SK-N-SH (cell line): ENCODE data around the gene GPX1. TPM values are rescaled to one million over a fixed set of nuclear protein-coding genes. Genes with fewer than 3 reads are reported as not detected.

Experiments
- CTCF ChIA-PET: fragments of 300-600, 350-600 bp; formaldehyde crosslinking; extraction: SDS; loops from one replicate; lab custom pipeline; 2021; lab: Yijun Ruan, JAX
- POLR2A ChIA-PET: fragments of 350-600 bp; sonication (Branson Sonifier 250); formaldehyde crosslinking; extraction: SDS; loops from one replicate; lab custom pipeline; 2020; ENCODE audit warnings: antibody characterized with exemption, inconsistent platforms; lab: Yijun Ruan, JAX
- DNase-seq: peaks from one replicate; pipeline ENCODE4 v3.0.0; 2012
- H2AFZ ChIP-seq: fragments of 200-600 bp; sonication (generic); 2 replicates; pipeline ENCODE4 v1.8.1; 2016; ENCODE audit warnings: antibody characterized with exemption, mild to moderate bottlenecking, low read depth
- H3F3A ChIP-seq: fragments of 200-600 bp; sonication (generic); replicated peaks from 2 replicates; pipeline ENCODE3; 2016; ENCODE audit warnings: antibody characterized with exemption, mild to moderate bottlenecking; ENCODE audit not compliant: insufficient read depth
- H3K27ac ChIP-seq, 2 experiments: fragments of 200-500 bp in 1 of 2; fragments of 200-600 bp in 1 of 2; sonication (Bioruptor generic) in 1 of 2; sonication (generic), shearing (Covaris generic) in 1 of 2; 2 replicates each; pipeline versions ENCODE4 v1.5.1 to v1.6.1; 2014 to 2016; ENCODE audit warnings: low read depth in 2 of 2, inconsistent platforms in 1 of 2, low read length in 1 of 2, mild to moderate bottlenecking in 1 of 2, mixed read lengths in 1 of 2
- H3K27me3 ChIP-seq: fragments of 200-600 bp; sonication (generic), shearing (Covaris generic); 2 replicates; pipeline ENCODE4 v1.6.1; 2016; ENCODE audit warnings: mixed run types; ENCODE audit not compliant: insufficient read depth
- H3K36me3 ChIP-seq, 2 experiments: fragments of 200-500 bp in 1 of 2; fragments of 200-600 bp in 1 of 2; sonication (Bioruptor generic) in 1 of 2; sonication (generic) in 1 of 2; replicated peaks in 1 of 2; 2 replicates each; pipeline versions ENCODE3 to v1.5.1; 2014 to 2016; ENCODE audit warnings: low read length in 1 of 2, mild to moderate bottlenecking in 1 of 2; ENCODE audit not compliant: insufficient read depth in 2 of 2, control insufficient read depth in 1 of 2
- H3K4me1 ChIP-seq, 2 experiments: fragments of 200-500 bp in 1 of 2; fragments of 200-600 bp in 1 of 2; sonication (Bioruptor generic) in 1 of 2; sonication (generic), shearing (Covaris generic) in 1 of 2; 2 replicates each; pipeline versions ENCODE4 v1.5.1 to v1.6.1; 2014 to 2016; ENCODE audit warnings: low read depth in 1 of 2, low read length in 1 of 2, mixed run types in 1 of 2; ENCODE audit not compliant: insufficient read depth in 2 of 2, control insufficient read depth in 1 of 2
- H3K4me2 ChIP-seq: fragments of 200-600 bp; sonication (generic), shearing (Covaris generic); 2 replicates; pipeline ENCODE4 v1.6.1; 2017; ENCODE audit warnings: mixed run types
- H3K4me3 ChIP-seq, 2 experiments: fragments of 200-500 bp in 1 of 2; fragments of 200-600 bp in 1 of 2; sonication (Bioruptor generic) in 1 of 2; sonication (generic), shearing (Covaris generic) in 1 of 2; 2 replicates each; pipeline versions ENCODE4 v1.5.1 to v1.8.1; 2014 to 2016; ENCODE audit warnings: low read depth in 2 of 2, inconsistent platforms in 1 of 2, low read length in 1 of 2, mild to moderate bottlenecking in 1 of 2, mixed read lengths in 1 of 2, moderate library complexity in 1 of 2
- H3K79me2 ChIP-seq: fragments of 200-600 bp; sonication (generic); 2 replicates; pipeline ENCODE4 v1.8.1; 2017; ENCODE audit warnings: mild to moderate bottlenecking; ENCODE audit not compliant: insufficient read depth
- H3K9ac ChIP-seq: fragments of 200-600 bp; sonication (generic); 2 replicates; pipeline ENCODE4 v1.6.1; 2017; ENCODE audit warnings: mixed run types
- H3K9me2 ChIP-seq: fragments of 200-600 bp; sonication (generic); 2 replicates; pipeline ENCODE4 v1.6.1; 2017; ENCODE audit warnings: mixed run types
- H3K9me3 ChIP-seq: fragments of 200-600 bp; sonication (generic); 2 replicates; pipeline ENCODE4 v1.6.1; 2017; ENCODE audit warnings: mixed run types, mild to moderate bottlenecking, moderate library complexity
- H4K20me1 ChIP-seq: fragments of 200-600 bp; sonication (generic); 2 replicates; pipeline ENCODE4 v1.6.1; 2017; ENCODE audit warnings: mild to moderate bottlenecking, mixed run types; ENCODE audit not compliant: insufficient read depth
- ELF1 ChIP-seq: IDR thresholded peaks from 2 replicates; pipeline ENCODE4 v1.4.0; 2012
- IRF3 ChIP-seq: fragments of 150-350 bp; IDR thresholded peaks from 2 replicates; pipeline ENCODE4 v1.6.1; 2016; ENCODE audit warnings: mild to moderate bottlenecking, low read depth, low read length
- JUND ChIP-seq: IDR thresholded peaks from 2 replicates; pipeline ENCODE4 v1.4.0; 2012
- MAX ChIP-seq: IDR thresholded peaks from 2 replicates; pipeline ENCODE4 v1.4.0; 2012; ENCODE audit warnings: low read depth
- POLR2AphosphoS5 ChIP-seq: IDR thresholded peaks from 2 replicates; pipeline ENCODE4 v1.6.1; 2012; ENCODE audit warnings: low read depth, low read length
- REST ChIP-seq: IDR thresholded peaks from 2 replicates; pipeline ENCODE4 v1.6.1; 2012; ENCODE audit warnings: mild to moderate bottlenecking, low read depth, low read length, moderate library complexity
- TCF12 ChIP-seq: IDR thresholded peaks from 2 replicates; pipeline ENCODE4 v1.4.0; 2012
- ZBTB33 ChIP-seq: IDR thresholded peaks from 2 replicates; pipeline ENCODE4 v1.4.0; 2012; ENCODE audit warnings: low read depth, borderline replicate concordance
- WGBS: methylation state at CpG from one replicate; pipeline ENCODE4 v1.1.6; 2017; ENCODE audit warnings: low lambda C conversion rate; 5-methylcytosine and 5-hydroxymethylcytosine counted together
- polyA plus RNA-seq, 3 experiments: library from polyadenylated mRNA; depleted of rRNA; stranded (reverse); fragments of >200 nt; gene quantifications; 2 replicates each; pipeline ENCODE4 v1.2.3, GENCODE V29; 2012

GPX1 gene
- polyA plus RNA-seq, 1 of the 3 experiments (the other 2 are of a cell fraction) = 815 TPM

GRCh38 chr3:49316696-49317457 is 41.3 kb downstream of the GPX1 start:
- Histone ChIP-seq H3K4me3 (no peak overlapping the region), H2AFZ (no peak overlapping the region), H3F3A (peaks cover 6% of the 10 kb centered on the region), H3K4me1 (no peaks in the 10 kb centered on the region), H3K79me2 (peaks cover 13% of the 10 kb centered on the region; the same call in 1 of the 2 replicates), H3K36me3 (peaks cover 19 to 40% of the 10 kb centered on the region in 2 experiments), H3K27ac (no peak overlapping the region), H3K9me3 (no peaks in the 10 kb centered on the region), H3K9me2 (no peaks in the 10 kb centered on the region), H4K20me1 (no peaks in the 10 kb centered on the region), H3K4me2 (no peak overlapping the region), H3K9ac (no peak overlapping the region), H3K27me3 (no peaks in the 10 kb centered on the region)
- WGBS = 97% methylated on average over 11 of the region's 16 CpGs
- no peak for DNase-seq
- ChIA-PET CTCF (no interaction called here), POLR2A (interaction anchor here (1.5 kb wide), 1 partner anchor 223 kb away, joined by 4 read pairs; the partner anchor contains the start of gene QRICH1)
- TF ChIP-seq ZBTB33 (no peak), POLR2AphosphoS5 (no peak), MAX (no peak), JUND (no peak), IRF3 (no peak), REST (no peak), ELF1 (no peak), TCF12 (no peak)
